NT2/D1 (cell line): Measurements from ENCODE around the gene APOLD1.

ENCODE experiments used
- YY1 ChIP-seq: IDR thresholded peaks from 2 replicates; pipeline ENCODE4 v1.6.1; 2011; ENCODE audit not compliant: insufficient read length, insufficient read depth
- ZNF274 ChIP-seq: IDR thresholded peaks from 2 replicates; pipeline ENCODE4 v1.6.1; 2011; ENCODE audit warnings: mild to moderate bottlenecking, low read depth, low read length

- no peak for TF ChIP-seq YY1
- TF ChIP-seq ZNF274: no peak
Observed at GRCh38 chr12:12779529-12779928, 5.9 kb upstream of the APOLD1 start.
